ENCODE measurements around the gene WDR88. TPM values are rescaled to one million over a fixed set of nuclear protein-coding genes. Genes with fewer than 3 reads are reported as not detected.

Gene WDR88
- total and polyA plus RNA-seq, 2 experiments from 2014 or later = not detected

GRCh38 chr19:33217881-33218280 is 86.0 kb downstream of the WDR88 start (continued):
- TF ChIP-seq CTCF (conservative IDR thresholded peaks at IDR 0.05; ENCODE audit: low read depth in 2 of 2) (no peak), EZH2 (IDR thresholded peaks at IDR 0.05; ENCODE audit: low read depth, unreplicated experiment) (no peak)
- TF ChIP-seq, protein P1, sequence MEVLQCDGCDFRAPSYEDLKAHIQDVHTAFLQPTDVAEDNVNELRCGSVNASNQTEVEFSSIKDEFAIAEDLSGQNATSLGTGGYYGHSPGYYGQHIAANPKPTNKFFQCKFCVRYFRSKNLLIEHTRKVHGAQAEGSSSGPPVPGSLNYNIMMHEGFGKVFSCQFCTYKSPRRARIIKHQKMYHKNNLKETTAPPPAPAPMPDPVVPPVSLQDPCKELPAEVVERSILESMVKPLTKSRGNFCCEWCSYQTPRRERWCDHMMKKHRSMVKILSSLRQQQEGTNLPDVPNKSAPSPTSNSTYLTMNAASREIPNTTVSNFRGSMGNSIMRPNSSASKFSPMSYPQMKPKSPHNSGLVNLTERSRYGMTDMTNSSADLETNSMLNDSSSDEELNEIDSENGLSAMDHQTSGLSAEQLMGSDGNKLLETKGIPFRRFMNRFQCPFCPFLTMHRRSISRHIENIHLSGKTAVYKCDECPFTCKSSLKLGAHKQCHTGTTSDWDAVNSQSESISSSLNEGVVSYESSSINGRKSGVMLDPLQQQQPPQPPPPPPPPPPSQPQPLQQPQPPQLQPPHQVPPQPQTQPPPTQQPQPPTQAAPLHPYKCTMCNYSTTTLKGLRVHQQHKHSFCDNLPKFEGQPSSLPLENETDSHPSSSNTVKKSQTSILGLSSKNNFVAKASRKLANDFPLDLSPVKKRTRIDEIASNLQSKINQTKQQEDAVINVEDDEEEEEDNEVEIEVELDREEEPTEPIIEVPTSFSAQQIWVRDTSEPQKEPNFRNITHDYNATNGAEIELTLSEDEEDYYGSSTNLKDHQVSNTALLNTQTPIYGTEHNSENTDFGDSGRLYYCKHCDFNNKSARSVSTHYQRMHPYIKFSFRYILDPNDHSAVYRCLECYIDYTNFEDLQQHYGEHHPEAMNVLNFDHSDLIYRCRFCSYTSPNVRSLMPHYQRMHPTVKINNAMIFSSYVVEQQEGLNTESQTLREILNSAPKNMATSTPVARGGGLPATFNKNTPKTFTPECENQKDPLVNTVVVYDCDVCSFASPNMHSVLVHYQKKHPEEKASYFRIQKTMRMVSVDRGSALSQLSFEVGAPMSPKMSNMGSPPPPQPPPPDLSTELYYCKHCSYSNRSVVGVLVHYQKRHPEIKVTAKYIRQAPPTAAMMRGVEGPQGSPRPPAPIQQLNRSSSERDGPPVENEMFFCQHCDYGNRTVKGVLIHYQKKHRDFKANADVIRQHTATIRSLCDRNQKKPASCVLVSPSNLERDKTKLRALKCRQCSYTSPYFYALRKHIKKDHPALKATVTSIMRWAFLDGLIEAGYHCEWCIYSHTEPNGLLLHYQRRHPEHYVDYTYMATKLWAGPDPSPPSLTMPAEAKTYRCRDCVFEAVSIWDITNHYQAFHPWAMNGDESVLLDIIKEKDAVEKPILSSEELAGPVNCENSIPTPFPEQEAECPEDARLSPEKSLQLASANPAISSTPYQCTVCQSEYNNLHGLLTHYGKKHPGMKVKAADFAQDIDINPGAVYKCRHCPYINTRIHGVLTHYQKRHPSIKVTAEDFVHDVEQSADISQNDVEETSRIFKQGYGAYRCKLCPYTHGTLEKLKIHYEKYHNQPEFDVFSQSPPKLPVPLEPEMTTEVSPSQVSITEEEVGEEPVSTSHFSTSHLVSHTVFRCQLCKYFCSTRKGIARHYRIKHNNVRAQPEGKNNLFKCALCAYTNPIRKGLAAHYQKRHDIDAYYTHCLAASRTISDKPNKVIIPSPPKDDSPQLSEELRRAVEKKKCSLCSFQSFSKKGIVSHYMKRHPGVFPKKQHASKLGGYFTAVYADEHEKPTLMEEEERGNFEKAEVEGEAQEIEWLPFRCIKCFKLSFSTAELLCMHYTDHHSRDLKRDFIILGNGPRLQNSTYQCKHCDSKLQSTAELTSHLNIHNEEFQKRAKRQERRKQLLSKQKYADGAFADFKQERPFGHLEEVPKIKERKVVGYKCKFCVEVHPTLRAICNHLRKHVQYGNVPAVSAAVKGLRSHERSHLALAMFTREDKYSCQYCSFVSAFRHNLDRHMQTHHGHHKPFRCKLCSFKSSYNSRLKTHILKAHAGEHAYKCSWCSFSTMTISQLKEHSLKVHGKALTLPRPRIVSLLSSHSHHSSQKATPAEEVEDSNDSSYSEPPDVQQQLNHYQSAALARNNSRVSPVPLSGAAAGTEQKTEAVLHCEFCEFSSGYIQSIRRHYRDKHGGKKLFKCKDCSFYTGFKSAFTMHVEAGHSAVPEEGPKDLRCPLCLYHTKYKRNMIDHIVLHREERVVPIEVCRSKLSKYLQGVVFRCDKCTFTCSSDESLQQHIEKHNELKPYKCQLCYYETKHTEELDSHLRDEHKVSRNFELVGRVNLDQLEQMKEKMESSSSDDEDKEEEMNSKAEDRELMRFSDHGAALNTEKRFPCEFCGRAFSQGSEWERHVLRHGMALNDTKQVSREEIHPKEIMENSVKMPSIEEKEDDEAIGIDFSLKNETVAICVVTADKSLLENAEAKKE (CRISPR knock-in tag; IDR thresholded peaks at IDR 0.05) = no peak

DNA sequence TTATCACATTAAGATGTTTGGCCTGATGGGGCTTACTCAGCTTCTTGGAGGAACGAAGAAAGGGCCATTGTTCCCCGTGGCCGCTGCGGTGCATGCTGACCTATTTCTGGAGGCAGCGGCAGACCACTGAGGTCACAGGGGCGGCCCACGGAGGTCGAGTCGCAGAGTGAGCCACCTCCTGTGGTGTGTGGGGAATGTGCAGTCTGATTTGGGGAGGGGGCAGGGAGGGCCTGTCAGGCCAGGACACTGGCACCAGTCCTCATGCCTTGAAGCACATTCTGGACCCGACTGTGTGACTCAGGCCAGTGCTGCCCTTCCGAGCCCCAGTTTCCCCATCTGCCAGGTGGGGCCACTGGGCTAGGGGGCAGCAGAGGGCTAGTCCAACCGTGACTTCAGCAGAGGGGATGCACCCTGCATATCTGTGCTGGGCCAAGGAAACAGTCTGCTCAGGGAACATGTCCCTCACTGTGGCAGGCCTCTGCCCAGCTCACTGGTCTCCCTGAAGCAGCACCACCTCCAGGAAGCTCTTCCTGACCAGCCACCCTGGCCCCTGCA is 87.4 kb downstream of the WDR88 start:
- ATAC-seq (peak; percentile 67), DNase-seq (ENCODE audit: low spot score) (peak; percentile 62)
- Histone ChIP-seq H3K4me2 (no peak overlapping the region), H3K9me2 (ENCODE audit: insufficient read depth) (no peaks in the 10 kb centered on the region), H3K36me3 (ENCODE audit: insufficient read depth) (no peaks in the 10 kb centered on the region), H2AFZ (no peak overlapping the region), H3K79me2 (replicated peaks; ENCODE audit: insufficient read depth) (no peaks in the 10 kb centered on the region), H3K4me1 (ENCODE audit: insufficient read depth) (no peaks in the 10 kb centered on the region), H4K20me1 (replicated peaks; ENCODE audit: insufficient read depth) (no peaks in the 10 kb centered on the region), H3F3A (replicated peaks; ENCODE audit: low read depth) (no peaks in the 10 kb centered on the region), H3K27me3 (ENCODE audit: insufficient read depth) (peaks cover 5% of the 10 kb centered on the region), H3K27ac (ENCODE audit: low read depth) (no peak overlapping the region), H3K4me3 (no peak overlapping the region)
- H3K36me3 Mint-ChIP-seq (ENCODE audit: low read depth) = no peaks in the 10 kb centered on the region
- peaks cover 7% of the 10 kb centered on the region; the same call in 2 of the 3 replicates for H3K4me1 Mint-ChIP-seq
- peaks cover 19% of the 10 kb centered on the region for H3K27me3 Mint-ChIP-seq (ENCODE audit: insufficient read depth, low read depth, poor library complexity)
- no peaks in the 10 kb centered on the region for H3K9me3 Mint-ChIP-seq
- H3K27ac Mint-ChIP-seq = no peak overlapping the region
- peak; percentile 50 to 75 for TF ChIP-seq CTCF (conservative IDR thresholded peaks at IDR 0.05; ENCODE audit: low read depth in 2 of 2)
- TF ChIP-seq POLR2AphosphoS5 (IDR thresholded peaks at IDR 0.05; ENCODE audit: low read depth) = no peak
- TF ChIP-seq CREB1 (CRISPR knock-in tag; IDR thresholded peaks at IDR 0.05; ENCODE audit: low read depth) = no peak
- no peak for TF ChIP-seq STAT1 (IDR thresholded peaks at IDR 0.05; ENCODE audit: unreplicated experiment)
- TF ChIP-seq ZNF331 (CRISPR knock-in tag; IDR thresholded peaks at IDR 0.05; ENCODE audit: low read depth) = no peak
- no peak for TF ChIP-seq JUNB (IDR thresholded peaks at IDR 0.05; ENCODE audit: unreplicated experiment)
- H3K4me3 Mint-ChIP-seq = no peak overlapping the region
